RWPE1 (cell line): ENCODE data around the gene ZNF286A.
"Not testable (repeated sequence)": the region's sequence is repeated elsewhere in the genome, so short reads cannot be mapped to it uniquely, and the experiment has no call there.

Source experiments
- CTCF ChIA-PET: fragments of 350-600 bp; sonication (Branson Sonifier 250); formaldehyde crosslinking; extraction: SDS; loops from one replicate; lab custom pipeline; 2021; lab: Yijun Ruan, JAX
- POLR2A ChIA-PET: fragments of 400-600 bp; formaldehyde crosslinking; extraction: SDS; loops from one replicate; lab custom pipeline; 2020; ENCODE audit warnings: antibody characterized with exemption; ENCODE audit not compliant: low non-redundant PET; lab: Yijun Ruan, JAX
- DNase-seq: peaks from one replicate; pipeline ENCODE4 v3.0.0; 2012; ENCODE audit warnings: low spot score
- H3K27ac ChIP-seq: fragments of 450-650 bp; 2 replicates; pipeline ENCODE4 v1.5.1; 2017
- TF ChIP-seq, protein P1 (sequence below): fragments of 450-650 bp; conservative IDR thresholded peaks from 2 replicates; pipeline ENCODE4 v1.5.1; 2017; ENCODE audit warnings: low read depth, mild to moderate bottlenecking

Gene ZNF286A

GRCh38 chr17:15699413-15699924 is at the start of gene ZNF286A:
Gene ZNF286A (plus strand): TSS chr17:15699752. CDS start chr17:15700330, 578 bp downstream.
- peak within 1 kb of the TSS; percentile 44 for H3K27ac ChIP-seq
- POLR2A ChIA-PET, CTCF ChIA-PET: not testable (repeated sequence)
- peak; percentile 91 for DNase-seq

GRCh38 chr17:15649861-15650421 is 49.6 kb upstream of the ZNF286A start:
- peak overlapping the region; percentile 48; the same call in 1 of the 2 replicates for H3K27ac ChIP-seq
- peak; percentile 46 for DNase-seq
- TF ChIP-seq, protein P1, sequence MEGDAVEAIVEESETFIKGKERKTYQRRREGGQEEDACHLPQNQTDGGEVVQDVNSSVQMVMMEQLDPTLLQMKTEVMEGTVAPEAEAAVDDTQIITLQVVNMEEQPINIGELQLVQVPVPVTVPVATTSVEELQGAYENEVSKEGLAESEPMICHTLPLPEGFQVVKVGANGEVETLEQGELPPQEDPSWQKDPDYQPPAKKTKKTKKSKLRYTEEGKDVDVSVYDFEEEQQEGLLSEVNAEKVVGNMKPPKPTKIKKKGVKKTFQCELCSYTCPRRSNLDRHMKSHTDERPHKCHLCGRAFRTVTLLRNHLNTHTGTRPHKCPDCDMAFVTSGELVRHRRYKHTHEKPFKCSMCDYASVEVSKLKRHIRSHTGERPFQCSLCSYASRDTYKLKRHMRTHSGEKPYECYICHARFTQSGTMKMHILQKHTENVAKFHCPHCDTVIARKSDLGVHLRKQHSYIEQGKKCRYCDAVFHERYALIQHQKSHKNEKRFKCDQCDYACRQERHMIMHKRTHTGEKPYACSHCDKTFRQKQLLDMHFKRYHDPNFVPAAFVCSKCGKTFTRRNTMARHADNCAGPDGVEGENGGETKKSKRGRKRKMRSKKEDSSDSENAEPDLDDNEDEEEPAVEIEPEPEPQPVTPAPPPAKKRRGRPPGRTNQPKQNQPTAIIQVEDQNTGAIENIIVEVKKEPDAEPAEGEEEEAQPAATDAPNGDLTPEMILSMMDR = no peak
- POLR2A ChIA-PET = no interaction called here
- CTCF ChIA-PET = no interaction called here

DNA sequence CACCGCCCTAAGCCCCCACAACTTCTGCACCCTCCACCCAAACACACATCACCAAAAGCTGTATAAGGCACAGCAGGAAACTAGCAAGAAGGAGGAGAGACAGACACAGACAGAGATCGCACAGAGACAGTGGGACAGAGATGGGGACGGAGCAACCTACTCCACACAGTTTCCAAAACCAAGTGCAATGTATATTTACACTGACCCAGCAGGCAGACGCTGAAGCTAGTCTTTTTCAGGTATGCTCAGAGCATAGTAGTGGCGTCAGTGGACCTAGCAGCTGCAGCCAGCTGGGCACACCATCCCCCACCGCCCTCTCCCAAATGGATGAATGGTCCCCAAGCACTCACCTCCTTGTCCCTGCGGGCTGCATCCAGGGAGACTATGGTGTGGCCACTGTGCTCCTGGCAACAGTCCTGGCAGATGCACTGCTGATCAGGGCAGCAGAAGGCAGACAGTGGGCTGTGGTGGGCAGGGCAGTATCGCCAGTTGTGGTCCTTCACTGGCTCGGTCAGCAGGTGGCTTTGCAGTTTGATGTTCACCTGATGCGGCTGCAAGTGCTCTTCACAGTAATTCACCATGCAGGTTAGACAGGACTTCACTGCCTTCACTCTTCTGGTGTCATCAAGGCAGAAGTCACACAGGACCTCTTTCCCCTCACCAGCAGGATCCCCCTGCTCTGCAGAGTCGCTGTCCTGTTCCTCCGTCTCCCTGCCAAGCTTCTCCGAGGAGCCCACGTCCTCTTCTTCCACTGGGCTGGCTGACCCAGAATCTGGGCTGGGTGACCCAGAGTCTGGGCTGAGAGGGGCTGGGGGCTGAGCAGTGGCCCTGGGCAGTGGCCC is 48.6 kb upstream of the ZNF286A start:
- peak; percentile 5 for DNase-seq
- POLR2A ChIA-PET = no interaction called here
- CTCF ChIA-PET = no interaction called here
- TF ChIP-seq, protein P1 = no peak
- peak overlapping the region; percentile 89 for H3K27ac ChIP-seq

DNA sequence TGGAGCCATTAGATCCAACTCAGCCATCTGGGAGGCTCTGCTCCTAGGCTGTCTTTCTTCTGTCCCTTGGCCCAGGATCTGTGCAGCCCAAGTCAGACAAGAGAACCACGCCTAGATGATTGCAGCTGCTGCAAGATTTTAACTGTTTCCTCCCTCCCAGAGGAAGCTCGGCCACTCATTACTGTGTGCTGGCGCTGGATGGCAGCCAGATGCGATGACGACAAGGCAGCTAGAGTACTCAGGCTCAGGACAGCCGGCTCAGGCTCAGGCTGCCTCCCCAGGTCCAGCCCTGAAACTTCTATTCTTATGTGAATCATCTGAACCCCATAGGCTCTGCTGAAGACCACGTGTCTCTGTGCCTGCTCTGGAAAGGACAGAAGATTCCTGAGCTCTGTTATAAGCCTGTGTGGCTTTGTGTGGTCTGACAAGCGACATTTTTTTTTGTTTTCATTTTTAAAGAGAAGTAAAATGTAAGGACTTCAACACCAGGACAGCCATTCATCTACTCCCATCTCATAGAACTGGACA is 47.9 kb upstream of the ZNF286A start:
- TF ChIP-seq, protein P1 = no peak
- H3K27ac ChIP-seq = peak overlapping the region; percentile 89
- CTCF ChIA-PET = interaction anchor here (0.6 kb wide), 2 partner anchors 101 to 786 kb away, joined by 4 to 5 read pairs; no protein-coding TSS in a partner anchor
- POLR2A ChIA-PET = no interaction called here
- peak; percentile 92 for DNase-seq

GRCh38 chr17:15652960-15653359 is 46.6 kb upstream of the ZNF286A start:
- ChIA-PET CTCF (no interaction called here), POLR2A (no interaction called here)
- no peak for DNase-seq
- TF ChIP-seq, protein P1 = no peak
- peak overlapping the region; percentile 89 for H3K27ac ChIP-seq

- CTCF ChIA-PET, H3K27ac ChIP-seq, DNase-seq: not testable (repeated sequence)
- POLR2A ChIA-PET = interaction anchor here (0.5 kb wide), 1 partner anchor 345 kb away, joined by 3 read pairs; the partner anchor contains the start of genes TTC19 and ZSWIM7
Measured at GRCh38 chr17:15654401-15654800, 45.2 kb upstream of the ZNF286A start.

GRCh38 chr17:15654886-15655561 is 44.5 kb upstream of the ZNF286A start:
- POLR2A ChIA-PET = interaction anchor here (0.5 kb wide), 1 partner anchor 345 kb away, joined by 3 read pairs; the partner anchor contains the start of genes TTC19 and ZSWIM7
- CTCF ChIA-PET = no interaction called here
- DNase-seq = no peak
- H3K27ac ChIP-seq = peak overlapping the region; percentile 16; the same call in 1 of the 2 replicates
- TF ChIP-seq, protein P1 = no peak
